ENCODE results near the gene ARAP2.

The ARAP2 gene

DNA sequence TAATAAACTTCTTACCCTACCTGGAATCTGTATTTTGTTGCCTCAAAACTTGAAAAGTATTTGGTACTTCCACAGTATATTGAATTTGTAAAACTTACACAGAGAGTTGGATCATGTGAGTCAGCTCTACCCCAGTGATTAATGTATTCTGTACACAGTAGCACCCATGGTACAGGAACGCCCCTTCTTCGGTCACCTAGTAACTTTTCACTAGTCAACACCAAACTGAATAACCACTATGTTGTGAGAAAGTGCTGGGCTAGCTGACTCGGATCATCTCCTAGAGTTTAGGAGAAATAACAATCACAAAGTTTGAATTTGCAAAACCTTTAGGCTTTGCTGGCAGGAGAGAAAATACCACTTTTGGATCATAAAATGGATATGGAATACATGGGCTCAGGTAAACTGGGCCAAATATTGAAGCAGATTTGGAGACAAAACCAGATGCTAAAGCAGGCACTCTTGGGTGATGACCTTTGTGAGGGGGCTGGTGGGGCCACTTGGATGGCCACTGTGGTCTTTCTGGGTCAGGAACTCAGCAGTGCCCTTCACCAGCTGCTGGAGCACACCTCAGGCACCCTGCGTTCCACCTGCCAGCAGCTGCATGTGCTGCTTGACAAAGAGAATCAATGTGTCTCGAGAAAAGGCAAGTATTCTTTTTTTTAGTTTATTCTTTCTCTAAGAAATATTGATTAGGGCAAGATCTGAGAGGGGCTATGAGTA, 37.2 kb upstream of the ARAP2 start, which contains the start of gene DTHD1:
DTHD1 (plus strand) TSS at position 233 of the 723 bp plus-strand sequence; CDS start at position 376, 143 bp downstream.
- Histone ChIP-seq H3K4me1 (ENCODE audit: control insufficient read depth, insufficient read depth, low read length, poor library complexity, severe bottlenecking) (no peaks in the 10 kb centered on the region), H3K27ac (ENCODE audit: low read depth, low read length, severe bottlenecking) (no peak within 1 kb of the TSS), H3K36me3 (ENCODE audit: control insufficient read depth, insufficient read depth, low read length) (no peaks in the 10 kb centered on the region), H3K9me3 (ENCODE audit: control insufficient read depth, low read length) (no peaks in the 10 kb centered on the region), H3K4me3 (ENCODE audit: extremely low read depth, insufficient read depth, low read length, poor library complexity, severe bottlenecking) (no peak within 1 kb of the TSS)
- no CpG with 5 or more reads among the region's 5 CpGs for WGBS, 2 experiments (ENCODE audit: insufficient coverage in 2 of 2)

DNA sequence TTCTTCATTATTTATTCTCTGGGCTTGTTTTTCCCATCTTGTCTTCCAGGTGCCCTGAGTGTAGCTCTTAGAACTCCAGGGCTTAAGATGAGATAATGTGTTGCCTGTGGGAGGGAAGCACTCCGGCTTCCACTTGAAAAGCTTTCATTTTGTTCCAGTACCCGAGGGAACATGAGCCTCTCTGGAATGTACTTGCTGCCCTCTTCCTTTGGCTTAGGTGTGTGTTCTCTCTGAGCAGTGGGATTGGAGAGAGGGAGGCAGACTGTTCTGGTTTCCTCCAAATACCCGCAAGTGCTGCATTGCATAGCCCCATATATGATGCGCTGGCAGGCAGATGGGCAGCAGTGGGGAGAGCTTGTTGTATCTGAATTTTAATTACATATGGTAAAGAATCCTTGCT, 36.2 kb upstream of the ARAP2 start:
- Histone ChIP-seq H3K36me3 (ENCODE audit: control insufficient read depth, insufficient read depth, low read length) (no peaks in the 10 kb centered on the region), H3K4me1 (ENCODE audit: control insufficient read depth, insufficient read depth, low read length, poor library complexity, severe bottlenecking) (no peaks in the 10 kb centered on the region), H3K9me3 (ENCODE audit: control insufficient read depth, low read length) (no peaks in the 10 kb centered on the region), H3K27ac (ENCODE audit: low read depth, low read length, severe bottlenecking) (no peak overlapping the region), H3K4me3 (ENCODE audit: extremely low read depth, insufficient read depth, low read length, poor library complexity, severe bottlenecking) (no peak overlapping the region)
- 68 to 70% methylated on average over 2 to 3 of the region's 4 CpGs for WGBS, 2 experiments (ENCODE audit: insufficient coverage in 2 of 2)

DNA sequence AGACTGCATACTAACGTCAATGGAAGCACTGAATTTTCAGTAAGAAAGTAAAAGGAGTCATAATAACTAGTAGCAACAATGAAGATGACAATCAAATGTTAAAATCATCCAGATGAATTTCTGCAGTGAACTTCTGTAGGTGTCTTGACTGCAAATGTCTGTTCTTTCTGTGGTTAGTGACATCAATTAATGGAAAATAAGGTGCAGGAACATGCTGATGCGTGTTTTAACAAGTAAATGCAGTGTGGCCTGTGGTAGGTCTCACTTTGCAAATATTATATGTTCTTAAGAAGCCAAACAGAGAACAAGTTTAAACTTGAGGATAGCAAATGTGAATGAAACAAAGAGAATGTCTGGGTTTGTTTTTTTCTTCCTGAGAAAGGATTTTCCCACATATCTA, 34.5 kb upstream of the ARAP2 start:
- no peaks in the 10 kb centered on the region for H3K4me1 ChIP-seq (ENCODE audit: control insufficient read depth, insufficient read depth, low read length, poor library complexity, severe bottlenecking)
- whole genome bisulfite sequencing, 2 experiments (ENCODE audit: insufficient coverage in 2 of 2), result 100% methylated on average over 1 of the region's 2 CpGs; no CpG with 5 or more reads in 1 of the 2 experiments
- no peaks in the 10 kb centered on the region for H3K36me3 ChIP-seq (ENCODE audit: control insufficient read depth, insufficient read depth, low read length)
- H3K27ac ChIP-seq (ENCODE audit: low read depth, low read length, severe bottlenecking), result no peak overlapping the region
- H3K9me3 ChIP-seq (ENCODE audit: control insufficient read depth, low read length), result no peaks in the 10 kb centered on the region
- H3K4me3 ChIP-seq (ENCODE audit: extremely low read depth, insufficient read depth, low read length, poor library complexity, severe bottlenecking), result no peak overlapping the region

DNA sequence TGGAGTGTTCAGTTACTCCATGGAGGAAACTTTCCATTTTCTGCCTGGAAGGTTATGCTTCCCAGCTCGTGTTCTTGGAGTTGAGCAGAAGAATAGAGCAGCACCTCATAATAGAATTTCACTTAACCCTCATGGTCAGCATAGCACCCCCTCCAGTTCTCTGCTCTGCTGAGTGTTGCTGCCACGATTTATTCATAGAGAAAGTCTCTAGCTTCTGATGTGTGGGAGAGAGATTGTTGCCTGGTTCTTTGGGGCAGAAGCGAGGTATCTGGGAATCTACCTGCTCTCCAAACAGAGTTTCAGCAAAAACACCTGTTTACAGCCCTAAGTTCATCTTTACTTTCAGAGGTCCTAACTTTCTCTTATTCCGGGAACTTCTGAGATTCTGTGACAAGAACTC, 33.2 kb upstream of the ARAP2 start:
- WGBS, 2 experiments (ENCODE audit: insufficient coverage in 2 of 2), result 86 to 100% methylated on average over 1 of the region's 4 CpGs
- Histone ChIP-seq H3K9me3 (ENCODE audit: control insufficient read depth, low read length) (no peaks in the 10 kb centered on the region), H3K4me3 (ENCODE audit: extremely low read depth, insufficient read depth, low read length, poor library complexity, severe bottlenecking) (no peak overlapping the region), H3K27ac (ENCODE audit: low read depth, low read length, severe bottlenecking) (no peak overlapping the region), H3K36me3 (ENCODE audit: control insufficient read depth, insufficient read depth, low read length) (no peaks in the 10 kb centered on the region), H3K4me1 (ENCODE audit: control insufficient read depth, insufficient read depth, low read length, poor library complexity, severe bottlenecking) (no peaks in the 10 kb centered on the region)

DNA sequence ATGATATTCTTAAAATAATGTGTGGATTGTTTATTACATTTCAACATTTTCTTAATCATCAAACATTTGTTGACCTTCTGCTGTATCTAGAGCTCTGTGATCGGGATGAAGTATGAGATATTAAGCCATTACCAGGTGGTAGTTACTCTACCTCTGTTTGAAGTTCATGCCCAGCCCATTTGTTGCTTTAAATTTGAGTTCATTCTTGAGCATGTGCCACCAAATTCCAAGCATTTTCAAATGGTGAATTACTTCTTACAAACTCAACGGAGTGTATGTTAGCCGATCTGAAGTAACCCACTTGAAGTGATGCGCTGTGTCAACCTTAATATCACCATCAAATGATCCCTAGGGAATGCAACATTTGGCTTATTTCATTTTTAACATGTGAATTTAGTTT, 29.8 kb upstream of the ARAP2 start:
- H3K9me3 ChIP-seq (ENCODE audit: control insufficient read depth, low read length), result no peaks in the 10 kb centered on the region
- no peak overlapping the region for H3K27ac ChIP-seq (ENCODE audit: low read depth, low read length, severe bottlenecking)
- H3K4me3 ChIP-seq (ENCODE audit: extremely low read depth, insufficient read depth, low read length, poor library complexity, severe bottlenecking), result no peak overlapping the region
- 40 to 100% methylated on average over 1 to 2 of the region's 4 CpGs for WGBS, 2 experiments (ENCODE audit: insufficient coverage in 2 of 2)
- no peaks in the 10 kb centered on the region for H3K36me3 ChIP-seq (ENCODE audit: control insufficient read depth, insufficient read depth, low read length)
- H3K4me1 ChIP-seq (ENCODE audit: control insufficient read depth, insufficient read depth, low read length, poor library complexity, severe bottlenecking), result no peaks in the 10 kb centered on the region

DNA sequence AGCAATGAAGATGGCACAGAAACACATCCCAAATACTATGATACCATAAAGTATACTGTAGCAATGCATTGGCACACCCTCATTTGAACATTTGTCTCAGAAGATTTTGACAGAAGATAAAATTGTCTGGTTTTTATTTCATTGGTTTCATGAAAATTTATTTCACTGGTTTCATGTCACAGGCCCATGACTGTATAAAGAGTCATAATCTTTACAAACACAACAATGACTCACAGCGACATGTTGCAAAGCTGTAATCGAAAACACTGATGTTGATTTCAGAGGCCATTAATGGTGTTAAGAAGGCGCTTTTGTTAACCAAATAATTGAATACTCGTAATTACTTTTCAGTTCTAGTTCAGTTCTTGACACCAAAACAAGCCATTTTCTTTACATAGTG, 29.0 kb upstream of the ARAP2 start:
- Histone ChIP-seq H3K36me3 (ENCODE audit: control insufficient read depth, insufficient read depth, low read length) (no peaks in the 10 kb centered on the region), H3K9me3 (ENCODE audit: control insufficient read depth, low read length) (no peaks in the 10 kb centered on the region)
- 90 to 93% methylated on average over 2 to 4 of the region's 4 CpGs for WGBS, 2 experiments (ENCODE audit: insufficient coverage in 2 of 2)

DNA sequence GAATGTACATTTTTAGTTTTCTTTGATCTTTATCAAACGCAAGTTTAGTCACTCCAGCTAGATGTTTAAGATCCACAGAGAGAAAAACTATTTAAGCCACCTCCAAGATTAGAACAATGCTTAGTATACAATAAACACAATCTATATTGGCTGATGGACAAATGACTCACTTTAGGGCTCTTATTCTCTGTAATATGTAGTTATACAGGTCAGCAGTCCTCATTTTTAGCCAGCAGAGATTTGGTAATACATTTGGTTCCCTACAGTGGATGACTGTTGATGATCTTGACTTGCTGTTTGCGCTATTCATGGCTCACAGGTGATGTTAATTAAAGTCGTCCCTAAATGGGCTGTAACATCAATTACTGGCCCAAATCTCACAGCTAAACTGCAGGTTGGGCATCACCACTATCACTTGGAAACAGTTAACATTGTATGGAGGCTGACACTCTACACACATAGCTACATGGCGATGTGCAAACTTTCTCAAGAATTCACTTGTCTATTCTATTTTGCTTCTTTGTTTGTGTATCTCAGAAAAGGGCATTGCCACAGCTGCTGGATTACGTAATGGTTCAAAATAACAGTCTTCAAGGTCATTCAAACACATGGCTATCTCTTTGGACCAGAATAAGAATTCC, 25.3 kb upstream of the ARAP2 start:
- H3K27ac ChIP-seq (ENCODE audit: low read depth, low read length, severe bottlenecking), result no peak overlapping the region
- no peak overlapping the region for H3K4me3 ChIP-seq (ENCODE audit: extremely low read depth, insufficient read depth, low read length, poor library complexity, severe bottlenecking)
- peaks cover 4% of the 10 kb centered on the region for H3K4me1 ChIP-seq (ENCODE audit: control insufficient read depth, insufficient read depth, low read length, poor library complexity, severe bottlenecking)
- 90 to 100% methylated on average over 1 to 3 of the region's 5 CpGs for WGBS, 2 experiments (ENCODE audit: insufficient coverage in 2 of 2)
- no peaks in the 10 kb centered on the region for H3K9me3 ChIP-seq (ENCODE audit: control insufficient read depth, low read length)
- no peaks in the 10 kb centered on the region for H3K36me3 ChIP-seq (ENCODE audit: control insufficient read depth, insufficient read depth, low read length)

More for the DNA sequence above, 29.0 kb upstream of the ARAP2 start:
- H3K27ac ChIP-seq (ENCODE audit: low read depth, low read length, severe bottlenecking), result no peak overlapping the region
- no peak overlapping the region for H3K4me3 ChIP-seq (ENCODE audit: extremely low read depth, insufficient read depth, low read length, poor library complexity, severe bottlenecking)
- H3K4me1 ChIP-seq (ENCODE audit: control insufficient read depth, insufficient read depth, low read length, poor library complexity, severe bottlenecking), result no peaks in the 10 kb centered on the region

DNA sequence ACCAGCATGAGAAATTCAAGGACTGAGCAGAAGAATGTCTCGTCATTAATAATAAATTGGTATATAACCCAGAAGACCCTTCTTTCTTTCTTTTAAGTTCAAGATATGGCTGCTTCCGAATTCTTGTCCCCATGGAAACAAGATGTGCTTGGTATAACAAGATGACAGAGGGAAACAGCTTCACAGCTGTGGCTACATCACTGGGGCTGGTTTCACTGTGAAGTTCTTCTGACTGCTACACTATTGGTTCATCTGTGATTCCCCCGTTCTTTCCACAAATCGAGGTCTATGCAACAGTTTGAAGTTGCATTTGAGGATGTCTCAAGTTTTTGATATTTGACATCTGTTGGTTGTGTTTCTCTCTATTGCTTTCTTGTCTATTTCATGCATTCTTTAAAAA, 24.8 kb upstream of the ARAP2 start:
- WGBS, 2 experiments (ENCODE audit: insufficient coverage in 2 of 2), result 89 to 100% methylated on average over 1 to 2 of the region's 4 CpGs
- Histone ChIP-seq H3K4me3 (ENCODE audit: extremely low read depth, insufficient read depth, low read length, poor library complexity, severe bottlenecking) (no peak overlapping the region), H3K36me3 (ENCODE audit: control insufficient read depth, insufficient read depth, low read length) (no peaks in the 10 kb centered on the region), H3K27ac (ENCODE audit: low read depth, low read length, severe bottlenecking) (no peak overlapping the region), H3K4me1 (ENCODE audit: control insufficient read depth, insufficient read depth, low read length, poor library complexity, severe bottlenecking) (peaks cover 4% of the 10 kb centered on the region), H3K9me3 (ENCODE audit: control insufficient read depth, low read length) (no peaks in the 10 kb centered on the region)

DNA sequence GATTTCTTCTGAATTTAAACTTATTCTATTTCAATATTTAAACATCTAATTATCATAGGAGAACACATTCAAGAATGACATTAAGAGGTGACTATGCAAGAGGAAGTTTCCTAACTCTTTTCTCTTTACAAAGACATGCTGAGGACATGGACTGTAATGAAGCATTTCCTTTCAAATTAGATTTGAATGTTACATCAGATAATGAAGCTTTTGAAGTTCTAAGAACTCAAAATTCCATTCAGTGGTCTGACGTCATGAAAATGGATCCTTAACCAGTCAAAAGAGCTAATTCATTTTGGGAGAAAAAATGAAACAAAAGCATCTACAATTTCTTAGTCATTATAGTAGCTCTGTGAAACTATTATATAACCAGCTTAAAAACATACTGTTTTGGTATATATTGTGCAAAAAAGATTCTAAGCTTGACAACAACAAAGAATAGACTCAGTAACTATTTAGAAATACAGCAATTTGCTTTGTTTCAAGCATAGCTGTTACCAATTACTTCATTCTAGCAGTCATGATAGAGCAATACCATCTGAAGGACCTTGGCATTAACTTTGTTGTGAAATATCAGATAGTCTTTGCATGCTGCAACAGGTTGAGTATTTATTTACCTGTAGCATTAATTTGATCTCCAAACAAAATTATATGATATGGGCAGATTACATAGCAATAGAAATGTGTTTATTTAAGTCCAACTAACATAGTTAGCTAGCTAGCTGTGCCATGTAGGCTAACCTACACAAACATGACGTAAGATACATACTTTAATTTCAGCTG, 23.4 kb upstream of the ARAP2 start:
- Histone ChIP-seq H3K36me3 (ENCODE audit: control insufficient read depth, insufficient read depth, low read length) (no peaks in the 10 kb centered on the region), H3K4me3 (ENCODE audit: extremely low read depth, insufficient read depth, low read length, poor library complexity, severe bottlenecking) (no peak overlapping the region), H3K9me3 (ENCODE audit: control insufficient read depth, low read length) (no peaks in the 10 kb centered on the region), H3K27ac (ENCODE audit: low read depth, low read length, severe bottlenecking) (no peak overlapping the region), H3K4me1 (ENCODE audit: control insufficient read depth, insufficient read depth, low read length, poor library complexity, severe bottlenecking) (peaks cover 4% of the 10 kb centered on the region)
- 100% methylated on average over 1 of the region's 2 CpGs; no CpG with 5 or more reads in 1 of the 2 experiments for WGBS, 2 experiments (ENCODE audit: insufficient coverage in 2 of 2)

DNA sequence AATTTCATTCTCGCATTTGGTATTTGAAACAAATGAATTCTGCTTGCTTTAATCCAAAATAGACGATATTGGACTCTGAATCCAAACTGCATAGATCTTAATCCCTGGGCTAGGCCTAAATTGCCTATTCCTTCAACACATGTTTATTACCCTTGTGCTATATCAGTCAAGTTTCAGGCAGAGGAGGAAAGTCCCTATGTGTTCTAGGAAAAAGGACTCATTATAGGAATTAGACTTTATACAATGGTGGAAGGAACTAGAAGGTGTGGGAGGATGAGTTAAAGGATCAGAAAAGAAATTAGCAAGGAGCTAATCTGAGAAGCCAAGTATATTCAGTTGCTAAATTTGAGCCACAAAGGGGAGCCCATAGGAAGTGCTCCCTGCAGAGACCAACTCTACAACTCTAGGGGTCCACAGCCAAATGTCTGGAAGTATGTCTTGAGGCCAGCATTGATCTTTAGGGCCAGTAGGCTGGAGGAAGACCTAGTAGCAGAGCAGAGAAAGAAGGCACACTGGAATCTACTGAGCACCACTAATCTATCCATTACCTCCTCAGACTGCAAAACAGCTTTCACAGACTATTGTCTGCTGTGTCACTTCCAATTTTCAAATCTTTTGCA, 20.0 kb upstream of the ARAP2 start:
- Histone ChIP-seq H3K27ac (ENCODE audit: low read depth, low read length, severe bottlenecking) (no peak overlapping the region), H3K36me3 (ENCODE audit: control insufficient read depth, insufficient read depth, low read length) (no peaks in the 10 kb centered on the region), H3K4me1 (ENCODE audit: control insufficient read depth, insufficient read depth, low read length, poor library complexity, severe bottlenecking) (peaks cover 4% of the 10 kb centered on the region), H3K9me3 (ENCODE audit: control insufficient read depth, low read length) (no peaks in the 10 kb centered on the region), H3K4me3 (ENCODE audit: extremely low read depth, insufficient read depth, low read length, poor library complexity, severe bottlenecking) (no peak overlapping the region)
- 84 to 100% methylated on average over 2 of the region's 2 CpGs for WGBS, 2 experiments (ENCODE audit: insufficient coverage in 2 of 2)
